MM.1S (cell line): ENCODE data around the gene TEX264.

Source experiments
- DNase-seq: peaks from one replicate; pipeline ENCODE4 v3.0.0-alpha.2; 2015
- H2AFZ ChIP-seq: fragments of 300-600 bp; sonication (generic); 2 replicates; pipeline ENCODE4 v1.6.0; 2016; ENCODE audit warnings: antibody characterized with exemption, low read length
- H3F3A ChIP-seq: fragments of 300-600 bp; sonication (generic); 2 replicates; pipeline ENCODE4 v1.6.1; 2016; ENCODE audit warnings: mild to moderate bottlenecking, antibody characterized with exemption, low read length, moderate library complexity, mixed read lengths; ENCODE audit not compliant: insufficient read depth
- H3K27ac ChIP-seq: fragments of 300-600 bp; sonication (generic); 2 replicates; pipeline ENCODE4 v1.5.1; 2016; ENCODE audit warnings: mild to moderate bottlenecking, low read length
- H3K27me3 ChIP-seq: fragments of 300-600 bp; sonication (generic); replicated peaks from 2 replicates; pipeline ENCODE4 v1.6.0; 2016; ENCODE audit warnings: low read length; ENCODE audit not compliant: insufficient read depth
- H3K36me3 ChIP-seq: fragments of 300-600 bp; sonication (generic); replicated peaks from 2 replicates; pipeline ENCODE4 v1.6.1; 2016; ENCODE audit warnings: mild to moderate bottlenecking, low read length, mixed read lengths; ENCODE audit not compliant: insufficient read depth
- H3K4me1 ChIP-seq: fragments of 300-600 bp; sonication (generic); 2 replicates; pipeline ENCODE4 v1.6.1; 2016; ENCODE audit warnings: low read length, mixed read lengths
- H3K4me2 ChIP-seq: fragments of 300-600 bp; sonication (generic); 2 replicates; pipeline ENCODE4 v1.6.0; 2016; ENCODE audit warnings: low read depth, low read length
- H3K4me3 ChIP-seq: fragments of 300-600 bp; sonication (generic); 2 replicates; pipeline ENCODE4 v1.5.1; 2016; ENCODE audit warnings: low read length, mixed read lengths
- H3K79me2 ChIP-seq: fragments of 300-600 bp; sonication (generic); 2 replicates; pipeline ENCODE4 v1.6.1; 2016; ENCODE audit warnings: mixed run types, low read length, mixed read lengths
- H3K9ac ChIP-seq: fragments of 300-600 bp; sonication (generic); 2 replicates; pipeline ENCODE4 v1.6.1; 2016; ENCODE audit warnings: low read length, mixed read lengths
- H3K9me2 ChIP-seq: fragments of 300-600 bp; sonication (generic); replicated peaks from 2 replicates; pipeline ENCODE4 v1.6.1; 2016; ENCODE audit warnings: mild to moderate bottlenecking, low read length, mixed read lengths; ENCODE audit not compliant: insufficient read depth
- H3K9me3 ChIP-seq: fragments of 300-600 bp; sonication (generic); replicated peaks from 2 replicates; pipeline ENCODE4 v1.6.1; 2016; ENCODE audit warnings: mild to moderate bottlenecking, low read length, mixed read lengths; ENCODE audit not compliant: insufficient read depth
- H4K20me1 ChIP-seq: fragments of 300-600 bp; sonication (generic); 2 replicates; pipeline ENCODE4 v1.6.1; 2016; ENCODE audit warnings: mild to moderate bottlenecking, low read length, moderate library complexity, mixed read lengths; ENCODE audit not compliant: insufficient read depth
- CTCF ChIP-seq: fragments of 300-600 bp; sonication (generic); IDR thresholded peaks from 2 replicates; pipeline ENCODE4 v1.5.1; 2016; ENCODE audit warnings: antibody characterized with exemption, low read length, mixed read lengths
- EZH2 ChIP-seq: fragments of 300-600 bp; sonication (generic); optimal IDR thresholded peaks from 2 replicates; pipeline ENCODE3; 2017; ENCODE audit warnings: low read depth, mild to moderate bottlenecking, antibody characterized with exemption, low read length, mixed read lengths
- EZH2phosphoT487 ChIP-seq: fragments of 300-600 bp; sonication (generic); IDR thresholded peaks from 2 replicates; pipeline ENCODE4 v1.6.1; 2018; ENCODE audit warnings: antibody characterized with exemption, low read length

TEX264 gene

GRCh38 chr3:51678641-51679040 lies 7.6 kb downstream of the TEX264 start:
- Histone ChIP-seq H3F3A (peaks cover 13% of the 10 kb centered on the region), H3K79me2 (peaks cover 15% of the 10 kb centered on the region), H3K9me3 (no peaks in the 10 kb centered on the region), H4K20me1 (no peaks in the 10 kb centered on the region), H3K27ac (no peak overlapping the region), H3K4me2 (no peak overlapping the region), H3K9ac (no peak overlapping the region), H3K4me3 (no peak overlapping the region), H3K4me1 (peaks cover 17% of the 10 kb centered on the region), H3K36me3 (no peaks in the 10 kb centered on the region), H2AFZ (no peak overlapping the region), H3K27me3 (no peaks in the 10 kb centered on the region), H3K9me2 (no peaks in the 10 kb centered on the region)
- no peak for TF ChIP-seq EZH2phosphoT487
- TF ChIP-seq EZH2 = no peak
- TF ChIP-seq CTCF = no peak
- DNase-seq = no peak

GRCh38 chr3:51679318-51679717 lies 8.3 kb downstream of the TEX264 start:
- Histone ChIP-seq H3K9ac (no peak overlapping the region), H3K27me3 (no peaks in the 10 kb centered on the region), H3K27ac (no peak overlapping the region)

GRCh38 chr3:51679777-51680176 lies 8.7 kb downstream of the TEX264 start:
- H3K36me3 ChIP-seq = no peaks in the 10 kb centered on the region
- H3K4me2 ChIP-seq = no peak overlapping the region
- TF ChIP-seq EZH2 (no peak), CTCF (no peak), EZH2phosphoT487 (no peak)
- no peak for DNase-seq
- no peaks in the 10 kb centered on the region for H3K9me3 ChIP-seq
- H3K9ac ChIP-seq = no peak overlapping the region
- H3K27me3 ChIP-seq = no peaks in the 10 kb centered on the region
- H3K4me3 ChIP-seq = no peak overlapping the region
- no peaks in the 10 kb centered on the region for H3K9me2 ChIP-seq
- H3F3A ChIP-seq = peaks cover 13% of the 10 kb centered on the region
- no peak overlapping the region for H3K27ac ChIP-seq
- H2AFZ ChIP-seq = no peak overlapping the region
- peaks cover 18% of the 10 kb centered on the region for H3K79me2 ChIP-seq
- no peaks in the 10 kb centered on the region for H4K20me1 ChIP-seq
- peaks cover 17% of the 10 kb centered on the region for H3K4me1 ChIP-seq

More at GRCh38 chr3:51679318-51679717, 8.3 kb downstream of the TEX264 start:
- Histone ChIP-seq H3K9me2 (no peaks in the 10 kb centered on the region), H4K20me1 (no peaks in the 10 kb centered on the region), H3K79me2 (peaks cover 18% of the 10 kb centered on the region), H3K4me2 (no peak overlapping the region), H3K9me3 (no peaks in the 10 kb centered on the region), H3K36me3 (no peaks in the 10 kb centered on the region), H3K4me3 (no peak overlapping the region), H3K4me1 (peaks cover 17% of the 10 kb centered on the region), H3F3A (peaks cover 13% of the 10 kb centered on the region), H2AFZ (no peak overlapping the region)
- TF ChIP-seq EZH2phosphoT487 (no peak), CTCF (no peak)
- DNase-seq = no peak

- DNase-seq = no peak
- no peak for TF ChIP-seq EZH2phosphoT487
- Histone ChIP-seq H3K27ac (no peak overlapping the region), H3K36me3 (0 out of 2 replicates have a peak, but pooled peaks cover 1% of the 10 kb centered on the region), H3F3A (peaks cover 13% of the 10 kb centered on the region), H3K4me3 (no peak overlapping the region), H3K9me3 (no peaks in the 10 kb centered on the region), H4K20me1 (no peaks in the 10 kb centered on the region), H3K9ac (no peak overlapping the region), H2AFZ (no peak overlapping the region), H3K27me3 (no peaks in the 10 kb centered on the region), H3K4me1 (peaks cover 18% of the 10 kb centered on the region), H3K79me2 (peaks cover 18% of the 10 kb centered on the region), H3K4me2 (no peak overlapping the region), H3K9me2 (no peaks in the 10 kb centered on the region)
Measured at GRCh38 chr3:51680196-51680595, 9.1 kb downstream of the TEX264 start.
